Loucy (cell line): ENCODE measurements around the gene SDCCAG8.

Source experiments
- H2AFZ ChIP-seq: fragments of 200-600 bp; sonication (generic); 2 replicates; pipeline ENCODE4 v1.6.0; 2016; ENCODE audit warnings: antibody characterized with exemption, mild to moderate bottlenecking, low read length, moderate library complexity
- H3F3A ChIP-seq: fragments of 200-600 bp; 2 replicates; pipeline ENCODE4 v1.6.0; 2016; ENCODE audit warnings: antibody characterized with exemption, low read depth, mild to moderate bottlenecking
- H3K27me3 ChIP-seq: fragments of 200-600 bp; sonication (generic); 2 replicates; pipeline ENCODE4 v1.6.1; 2014; ENCODE audit warnings: low read length, mild to moderate bottlenecking; ENCODE audit not compliant: insufficient read depth, poor library complexity, severe bottlenecking
- H3K36me3 ChIP-seq: fragments of 200-600 bp; sonication (generic); 2 replicates; pipeline ENCODE4 v1.6.1; 2016; ENCODE audit warnings: low read length; ENCODE audit not compliant: insufficient read depth
- H3K4me1 ChIP-seq: fragments of 200-600 bp; sonication (generic); 2 replicates; pipeline ENCODE4 v1.5.1; 2014; ENCODE audit warnings: low read length, mild to moderate bottlenecking; ENCODE audit not compliant: insufficient read depth, poor library complexity, severe bottlenecking
- H3K4me2 ChIP-seq: fragments of 200-600 bp; sonication (generic); 2 replicates; pipeline ENCODE4 v1.6.0; 2014; ENCODE audit warnings: antibody characterized with exemption, low read length, low read depth, mild to moderate bottlenecking; ENCODE audit not compliant: poor library complexity, severe bottlenecking
- H3K4me3 ChIP-seq: fragments of 200-600 bp; sonication (generic); 2 replicates; pipeline ENCODE4 v1.5.1; 2014; ENCODE audit warnings: low read length, mild to moderate bottlenecking, mixed read lengths; ENCODE audit not compliant: poor library complexity, severe bottlenecking
- H3K79me2 ChIP-seq: fragments of 200-600 bp; sonication (generic); 2 replicates; pipeline ENCODE4 v1.6.1; 2014; ENCODE audit warnings: low read length; ENCODE audit not compliant: insufficient read depth
- H3K9ac ChIP-seq: fragments of 200-600 bp; sonication (generic); 2 replicates; pipeline ENCODE4 v1.6.0; 2014; ENCODE audit warnings: mild to moderate bottlenecking, low read depth, low read length, moderate library complexity; ENCODE audit not compliant: poor library complexity, severe bottlenecking
- H3K9me2 ChIP-seq: fragments of 200-600 bp; sonication (generic); replicated peaks from 2 replicates; pipeline ENCODE4 v1.6.1; 2016; ENCODE audit warnings: low read depth, low read length, mixed read lengths
- H3K9me3 ChIP-seq: fragments of 200-600 bp; sonication (generic); 2 replicates; pipeline ENCODE4 v1.6.1; 2014; ENCODE audit warnings: mild to moderate bottlenecking, antibody characterized with exemption, low read length, low read depth; ENCODE audit not compliant: insufficient read depth
- H4K20me1 ChIP-seq: fragments of 200-600 bp; sonication (generic); 2 replicates; pipeline ENCODE4 v1.6.0; 2014; ENCODE audit warnings: antibody characterized with exemption, low read length, mild to moderate bottlenecking; ENCODE audit not compliant: insufficient read depth, poor library complexity, severe bottlenecking
- CTCF ChIP-seq: fragments of 200-600 bp; sonication (generic); conservative IDR thresholded peaks from 2 replicates; pipeline ENCODE4 v1.5.1; 2014; ENCODE audit warnings: mild to moderate bottlenecking, antibody characterized with exemption, low read length
- EZH2phosphoT487 ChIP-seq: fragments of 200-600 bp; IDR thresholded peaks from 2 replicates; pipeline ENCODE4 v1.6.1; 2018; ENCODE audit warnings: antibody characterized with exemption, mild to moderate bottlenecking, moderate library complexity, borderline replicate concordance

The SDCCAG8 gene

GRCh38 chr1:243414152-243414494, 158.3 kb downstream of the SDCCAG8 start:
- Histone ChIP-seq H3K4me2 (no peak overlapping the region), H3K9me2 (no peaks in the 10 kb centered on the region), H3K9me3 (no peaks in the 10 kb centered on the region), H3K36me3 (no peaks in the 10 kb centered on the region), H4K20me1 (no peaks in the 10 kb centered on the region), H2AFZ (no peak overlapping the region), H3K4me3 (no peak overlapping the region), H3K9ac (no peak overlapping the region), H3K79me2 (no peaks in the 10 kb centered on the region), H3K27me3 (no peaks in the 10 kb centered on the region), H3K4me1 (peaks cover 8% of the 10 kb centered on the region), H3F3A (no peaks in the 10 kb centered on the region)
- TF ChIP-seq CTCF (no peak), EZH2phosphoT487 (no peak)

GRCh38 chr1:243415663-243416408, 160.0 kb downstream of the SDCCAG8 start:
- Histone ChIP-seq H3K9me2 (no peaks in the 10 kb centered on the region), H3K36me3 (no peaks in the 10 kb centered on the region)

DNA sequence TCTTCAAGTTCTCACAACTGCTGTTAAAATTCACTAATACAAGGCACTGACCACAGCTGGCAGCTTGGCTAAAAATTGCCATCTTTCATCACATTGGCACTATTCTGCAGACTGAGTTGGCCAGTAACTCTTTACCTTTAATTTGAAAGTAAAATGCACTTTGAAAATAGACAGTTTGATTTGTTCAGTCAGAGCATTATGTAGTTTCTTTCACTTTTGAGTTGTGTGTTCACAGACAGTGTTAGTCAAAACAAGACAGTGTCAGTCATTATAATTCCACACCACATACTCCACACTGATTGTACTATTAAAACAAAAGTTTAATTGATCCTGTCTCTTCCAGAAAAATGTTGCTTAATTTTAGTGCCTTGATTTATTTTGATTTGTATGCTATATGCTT, 160.7 kb downstream of the SDCCAG8 start:
- H3K9me3 ChIP-seq: no peaks in the 10 kb centered on the region
- no peaks in the 10 kb centered on the region for H3K27me3 ChIP-seq
- H3F3A ChIP-seq: no peaks in the 10 kb centered on the region
- H3K79me2 ChIP-seq: no peaks in the 10 kb centered on the region
- no peak overlapping the region for H3K9ac ChIP-seq
- TF ChIP-seq EZH2phosphoT487 (no peak), CTCF (no peak)
- no peaks in the 10 kb centered on the region for H3K36me3 ChIP-seq
- H3K4me1 ChIP-seq: peaks cover 17% of the 10 kb centered on the region
- no peak overlapping the region for H3K4me3 ChIP-seq
- H2AFZ ChIP-seq: no peak overlapping the region
- no peaks in the 10 kb centered on the region for H3K9me2 ChIP-seq
- no peaks in the 10 kb centered on the region for H4K20me1 ChIP-seq
- H3K4me2 ChIP-seq: no peak overlapping the region

More at GRCh38 chr1:243415663-243416408, 160.0 kb downstream of the SDCCAG8 start:
- no peak for TF ChIP-seq CTCF
- Histone ChIP-seq H3K4me3 (no peak overlapping the region), H2AFZ (no peak overlapping the region), H3K27me3 (no peaks in the 10 kb centered on the region), H3K79me2 (no peaks in the 10 kb centered on the region), H3K9ac (no peak overlapping the region), H4K20me1 (no peaks in the 10 kb centered on the region), H3K9me3 (no peaks in the 10 kb centered on the region), H3K4me1 (peaks cover 11% of the 10 kb centered on the region), H3K4me2 (no peak overlapping the region), H3F3A (no peaks in the 10 kb centered on the region)
